GM18907 (cell line): ENCODE results near the gene CST11.

Experiments
- ATAC-seq: cut with Tn5 transposase; IDR thresholded peaks from one replicate; pipeline ENCODE4 v1.9.1; 2021; ENCODE audit warnings: mild to moderate bottlenecking, moderate library complexity; ENCODE audit not compliant: unreplicated experiment

Gene CST11

GRCh38 chr20:23420943-23421931, 31.4 kb downstream of the CST11 start, which contains the start of gene NAPB:
NAPB (minus strand) TSS chr20:23421488; CDS start chr20:23421402, 86 bp downstream.
- ATAC-seq, result peak; percentile 97

- peak; percentile 29 for ATAC-seq
Measured at GRCh38 chr20:23419995-23420901, 32.4 kb downstream of the CST11 start.

- ATAC-seq, result no peak
Measured at GRCh38 chr20:23419657-23419994, 33.0 kb downstream of the CST11 start.

- no peak for ATAC-seq
Measured at GRCh38 chr20:23417861-23418260, 34.8 kb downstream of the CST11 start.

GRCh38 chr20:23415959-23416583, 36.6 kb downstream of the CST11 start:
- ATAC-seq, result no peak

- ATAC-seq, result no peak
Measured at GRCh38 chr20:23415555-23415954, 37.1 kb downstream of the CST11 start.

GRCh38 chr20:23414526-23415188, 38.0 kb downstream of the CST11 start:
- ATAC-seq, result no peak

- no peak for ATAC-seq
Measured at GRCh38 chr20:23413862-23414422, 38.7 kb downstream of the CST11 start.

- ATAC-seq, result no peak
Measured at GRCh38 chr20:23412026-23412425, 40.6 kb downstream of the CST11 start.

- no peak for ATAC-seq
Measured at GRCh38 chr20:23410916-23411695, 41.6 kb downstream of the CST11 start.

GRCh38 chr20:23409800-23410199, 42.9 kb downstream of the CST11 start:
- ATAC-seq, result no peak

- ATAC-seq, result no peak
Measured at GRCh38 chr20:23408957-23409356, 43.7 kb downstream of the CST11 start.

GRCh38 chr20:23407781-23408464, 44.8 kb downstream of the CST11 start:
- ATAC-seq, result peak; percentile 86

- no peak for ATAC-seq
Measured at GRCh38 chr20:23406880-23407279, 45.8 kb downstream of the CST11 start.

GRCh38 chr20:23404196-23404595, 48.5 kb downstream of the CST11 start:
- ATAC-seq, result no peak

- ATAC-seq, result no peak
Measured at GRCh38 chr20:23403751-23404150, 48.9 kb downstream of the CST11 start.

- no peak for ATAC-seq
Measured at GRCh38 chr20:23401051-23401450, 51.6 kb downstream of the CST11 start.
